H9 (cell line): ENCODE measurements around the gene KRT31. TPM values are rescaled to one million over a fixed set of nuclear protein-coding genes. Genes with fewer than 3 reads are reported as not detected.

Experiments used
- DNase-seq: peaks from one replicate; pipeline ENCODE4 v3.0.0-alpha.2; 2017
- H2AFZ ChIP-seq: one replicate; pipeline ENCODE4 v1.6.1; 2013; ENCODE audit warnings: mild to moderate bottlenecking, low read length, control low read depth, moderate library complexity
- H2AK5ac ChIP-seq: 2 replicates; pipeline ENCODE4 v1.6.1; 2013; ENCODE audit warnings: low read length, control low read depth, mixed read lengths; ENCODE audit not compliant: insufficient read length
- H2BK120ac ChIP-seq: one replicate; pipeline ENCODE4 v1.6.1; 2013; ENCODE audit warnings: low read depth, mild to moderate bottlenecking, low read length, control low read depth, inconsistent platforms; ENCODE audit not compliant: poor library complexity, severe bottlenecking
- H2BK12ac ChIP-seq: 2 replicates; pipeline ENCODE4 v1.6.1; 2013; ENCODE audit warnings: low read length, control low read depth, mixed read lengths, low read depth; ENCODE audit not compliant: insufficient read length
- H2BK15ac ChIP-seq: 2 replicates; pipeline ENCODE4 v1.6.1; 2013; ENCODE audit warnings: low read depth, low read length, control low read depth
- H2BK20ac ChIP-seq: one replicate; pipeline ENCODE4 v1.6.1; 2013; ENCODE audit warnings: low read depth, mild to moderate bottlenecking, low read length, control low read depth, inconsistent platforms; ENCODE audit not compliant: poor library complexity, severe bottlenecking
- H2BK5ac ChIP-seq: 2 replicates; pipeline ENCODE4 v1.6.1; 2013; ENCODE audit warnings: low read length, control low read depth, mixed read lengths; ENCODE audit not compliant: insufficient read length
- H3K14ac ChIP-seq: 2 replicates; pipeline ENCODE4 v1.6.1; 2013; ENCODE audit warnings: low read length, control low read depth; ENCODE audit not compliant: insufficient read depth
- H3K18ac ChIP-seq: 2 replicates; pipeline ENCODE4 v1.6.1; 2013; ENCODE audit warnings: low read depth, mild to moderate bottlenecking, mixed read lengths, low read length, control low read depth; ENCODE audit not compliant: insufficient read length
- H3K23ac ChIP-seq: 2 replicates; pipeline ENCODE4 v1.6.1; 2013; ENCODE audit warnings: low read length, control low read depth, mixed read lengths, low read depth; ENCODE audit not compliant: insufficient read length
- H3K23me2 ChIP-seq: 2 replicates; pipeline ENCODE4 v1.6.1; 2013; ENCODE audit warnings: low read depth, mild to moderate bottlenecking, mixed read lengths, low read length, control low read depth; ENCODE audit not compliant: insufficient read length, poor library complexity, severe bottlenecking
- H3K27ac ChIP-seq: 2 replicates; pipeline ENCODE4 v1.5.1; 2013; ENCODE audit warnings: low read length, control low read depth, mixed read lengths, low read depth; ENCODE audit not compliant: insufficient read length
- H3K27me3 ChIP-seq: 2 replicates; pipeline ENCODE4 v1.6.1; 2013; ENCODE audit warnings: low read length, control low read depth, inconsistent platforms; ENCODE audit not compliant: insufficient read depth
- H3K4ac ChIP-seq: 2 replicates; pipeline ENCODE4 v1.6.1; 2013; ENCODE audit warnings: low read depth, mild to moderate bottlenecking, control low read depth, inconsistent platforms, low read length, moderate library complexity
- H3K4me1 ChIP-seq: 2 replicates; pipeline ENCODE4 v1.6.1; 2013; ENCODE audit warnings: low read length, control low read depth, inconsistent platforms; ENCODE audit not compliant: insufficient read depth
- H3K4me2 ChIP-seq: 2 replicates; pipeline ENCODE4 v1.6.1; 2013; ENCODE audit warnings: low read length, control low read depth, mixed read lengths; ENCODE audit not compliant: insufficient read length, insufficient read depth
- H3K56ac ChIP-seq: 2 replicates; pipeline ENCODE4 v1.6.1; 2013; ENCODE audit warnings: low read depth, mild to moderate bottlenecking, mixed read lengths, low read length, control low read depth; ENCODE audit not compliant: insufficient read length
- H3K79me1 ChIP-seq: 2 replicates; pipeline ENCODE4 v1.6.1; 2013; ENCODE audit warnings: low read depth, mild to moderate bottlenecking, moderate library complexity, low read length, control low read depth, inconsistent platforms; ENCODE audit not compliant: insufficient read depth, poor library complexity, severe bottlenecking
- H3K79me2 ChIP-seq: 2 replicates; pipeline ENCODE4 v1.6.1; 2013; ENCODE audit warnings: low read length, control low read depth, inconsistent platforms; ENCODE audit not compliant: insufficient read depth
- H3K9ac ChIP-seq: 2 replicates; pipeline ENCODE4 v1.6.1; 2013; ENCODE audit warnings: low read length, control low read depth, mixed read lengths; ENCODE audit not compliant: insufficient read length; ENCODE audit errors: extremely low read depth
- H3K9me3 ChIP-seq: one replicate; pipeline ENCODE4 v1.6.1; 2013; ENCODE audit warnings: low read depth, low read length, inconsistent platforms; ENCODE audit not compliant: control insufficient read depth
- H3T11ph ChIP-seq: one replicate; pipeline ENCODE4 v1.6.1; 2013; ENCODE audit warnings: mild to moderate bottlenecking, low read length, control low read depth, inconsistent platforms
- H4K20me1 ChIP-seq: one replicate; pipeline ENCODE4 v1.6.1; 2013; ENCODE audit not compliant: control insufficient read depth, insufficient read length, insufficient read depth
- H4K5ac ChIP-seq: 2 replicates; pipeline ENCODE4 v1.6.1; 2013; ENCODE audit warnings: low read depth, mild to moderate bottlenecking, mixed read lengths, low read length, control low read depth; ENCODE audit not compliant: insufficient read length
- H4K8ac ChIP-seq: replicated peaks from 2 replicates; pipeline ENCODE4 v1.6.1; 2013; ENCODE audit warnings: low read length, control low read depth, mixed read lengths, low read depth; ENCODE audit not compliant: insufficient read length
- H4K91ac ChIP-seq: 2 replicates; pipeline ENCODE4 v1.6.1; 2013; ENCODE audit warnings: low read depth, mild to moderate bottlenecking, moderate library complexity, mixed read lengths, low read length, control low read depth; ENCODE audit not compliant: insufficient read length
- H3K27ac Mint-ChIP-seq, 3 experiments: 2 replicates in 2 of 3; 3 replicates in 1 of 3; pipeline ENCODE4 v1.8.0; 2020 to 2021; ENCODE audit warnings: mixed read lengths in 3 of 3, mild to moderate bottlenecking in 1 of 3, moderate library complexity in 1 of 3
- H3K27me3 Mint-ChIP-seq: 2 replicates; pipeline ENCODE4 v1.8.0; 2021; ENCODE audit warnings: low read depth, mild to moderate bottlenecking, moderate library complexity, mixed read lengths
- H3K36me3 Mint-ChIP-seq, 3 experiments: 2 replicates in 2 of 3; 3 replicates in 1 of 3; pipeline ENCODE4 v1.8.0; 2020 to 2021; ENCODE audit warnings: low read depth in 3 of 3, mixed read lengths in 3 of 3; ENCODE audit not compliant: insufficient read depth in 1 of 3
- H3K4me1 Mint-ChIP-seq, 2 experiments: 2 replicates each; pipeline ENCODE4 v1.8.0; 2020; ENCODE audit warnings: mixed read lengths in 2 of 2
- H3K4me3 Mint-ChIP-seq, 2 experiments: 2 replicates in 1 of 2; 3 replicates in 1 of 2; pipeline ENCODE4 v1.8.0; 2020 to 2021; ENCODE audit warnings: mild to moderate bottlenecking in 2 of 2, mixed read lengths in 2 of 2, moderate library complexity in 1 of 2
- H3K9me3 Mint-ChIP-seq, 2 experiments: 2 replicates in 1 of 2; 3 replicates in 1 of 2; pipeline ENCODE4 v1.8.0; 2020; ENCODE audit warnings: mild to moderate bottlenecking in 2 of 2, mixed read lengths in 2 of 2, moderate library complexity in 1 of 2
- WGBS: extraction: QIAGEN DNeasy Blood & Tissue Kit; methylation state at CpG from one replicate; pipeline ENCODE4 v1.1.7; 2013; ENCODE audit warnings: missing lambda C conversion rate, low lambda C conversion rate, mixed read lengths; ENCODE audit not compliant: insufficient read length; ENCODE audit errors: extremely low coverage; 5-methylcytosine and 5-hydroxymethylcytosine counted together
- total RNA-seq: library from RNA; stranded (reverse); gene quantifications from 2 replicates; pipeline ENCODE4 v1.2.1, GENCODE V29; 2021
- TF ChIP-seq, protein P1 (sequence below): fragments of 200-600 bp; sonication (generic); conservative IDR thresholded peaks from 3 replicates; pipeline ENCODE4 v1.8.0; 2021; ENCODE audit warnings: antibody characterized with exemption, mild to moderate bottlenecking

Gene KRT31
- total RNA-seq, 1 experiment from 2014 or later, result not detected

DNA sequence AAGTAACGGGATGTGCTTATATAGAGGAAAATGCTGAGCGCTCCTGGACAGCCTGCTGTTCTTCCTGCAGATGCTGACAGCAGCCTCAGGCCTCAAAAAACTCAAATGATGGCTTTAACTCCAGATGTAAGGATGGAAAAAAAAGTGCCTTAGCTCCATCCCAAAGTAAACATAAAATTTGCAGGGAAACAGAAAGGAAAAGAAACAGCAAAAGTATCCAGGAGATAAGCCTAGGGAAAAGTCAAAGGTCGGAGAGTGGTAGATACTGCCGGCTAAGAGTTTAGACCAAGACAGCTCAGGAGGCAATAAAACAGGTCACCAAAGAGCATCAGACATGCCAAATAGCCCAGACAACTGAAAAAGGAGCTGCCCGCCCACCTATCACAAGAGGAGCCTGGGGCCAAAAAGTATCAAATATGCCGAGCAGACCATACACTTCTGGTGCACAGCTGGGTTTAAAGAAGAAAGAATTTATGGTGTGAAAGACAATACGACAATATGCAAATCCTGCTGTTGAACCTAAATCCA is 6.9 kb downstream of the KRT31 start:
- Histone ChIP-seq H3K56ac (no peak overlapping the region), H3K23me2 (no peaks in the 10 kb centered on the region), H2BK20ac (no peak overlapping the region), H2BK120ac (no peak overlapping the region), H3K4me1 (no peaks in the 10 kb centered on the region), H3K4me2 (no peak overlapping the region), H3K4ac (no peak overlapping the region), H2BK12ac (no peak overlapping the region), H3K18ac (no peak overlapping the region), H3K79me1 (no peaks in the 10 kb centered on the region), H3K9me3 (no peaks in the 10 kb centered on the region), H3K23ac (no peak overlapping the region), H3K27ac (no peak overlapping the region), H3K27me3 (no peaks in the 10 kb centered on the region), H3T11ph (no peak overlapping the region), H4K91ac (no peak overlapping the region), H2BK5ac (no peak overlapping the region), H3K9ac (no peak overlapping the region), H3K14ac (no peak overlapping the region), H3K79me2 (no peaks in the 10 kb centered on the region), H4K20me1 (no peaks in the 10 kb centered on the region), H2AFZ (no peak overlapping the region), H4K5ac (no peak overlapping the region), H4K8ac (no peak overlapping the region), H2BK15ac (no peak overlapping the region), H2AK5ac (no peak overlapping the region)
- 0 out of 7 replicates have a peak, but pooled peaks cover 0 to 2% (median 0%) of the 10 kb centered on the region in 3 experiments for H3K36me3 Mint-ChIP-seq
- H3K4me1 Mint-ChIP-seq, result peaks cover 0 to 3% of the 10 kb centered on the region in 2 experiments; a peak in 1 of 4 replicates
- peaks cover 0 to 10% of the 10 kb centered on the region in 2 experiments; a peak in 3 of 5 replicates for H3K9me3 Mint-ChIP-seq
- no peak overlapping the region for H3K27ac Mint-ChIP-seq
- no peak for DNase-seq
- no peak overlapping the region for H3K4me3 Mint-ChIP-seq
- H3K27me3 Mint-ChIP-seq, result no peaks in the 10 kb centered on the region
- TF ChIP-seq, protein P1, sequence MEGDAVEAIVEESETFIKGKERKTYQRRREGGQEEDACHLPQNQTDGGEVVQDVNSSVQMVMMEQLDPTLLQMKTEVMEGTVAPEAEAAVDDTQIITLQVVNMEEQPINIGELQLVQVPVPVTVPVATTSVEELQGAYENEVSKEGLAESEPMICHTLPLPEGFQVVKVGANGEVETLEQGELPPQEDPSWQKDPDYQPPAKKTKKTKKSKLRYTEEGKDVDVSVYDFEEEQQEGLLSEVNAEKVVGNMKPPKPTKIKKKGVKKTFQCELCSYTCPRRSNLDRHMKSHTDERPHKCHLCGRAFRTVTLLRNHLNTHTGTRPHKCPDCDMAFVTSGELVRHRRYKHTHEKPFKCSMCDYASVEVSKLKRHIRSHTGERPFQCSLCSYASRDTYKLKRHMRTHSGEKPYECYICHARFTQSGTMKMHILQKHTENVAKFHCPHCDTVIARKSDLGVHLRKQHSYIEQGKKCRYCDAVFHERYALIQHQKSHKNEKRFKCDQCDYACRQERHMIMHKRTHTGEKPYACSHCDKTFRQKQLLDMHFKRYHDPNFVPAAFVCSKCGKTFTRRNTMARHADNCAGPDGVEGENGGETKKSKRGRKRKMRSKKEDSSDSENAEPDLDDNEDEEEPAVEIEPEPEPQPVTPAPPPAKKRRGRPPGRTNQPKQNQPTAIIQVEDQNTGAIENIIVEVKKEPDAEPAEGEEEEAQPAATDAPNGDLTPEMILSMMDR, result no peak
- no CpG with 5 or more reads among the region's 7 CpGs for WGBS
